K562 (cell line): Measurements from ENCODE around the gene APBB2. TPM values are rescaled to one million over a fixed set of nuclear protein-coding genes. Genes with fewer than 3 reads are reported as not detected.

Experiments
- ATAC-seq: fragments of 200-7000 bp; cut with Tn5 transposase; 3 replicates; pipeline ENCODE4 v1.9.1; 2020; ENCODE audit warnings: moderate library complexity
- BruUV-seq: library from RNA; stranded (reverse); fragments of 400-500 nt; replicated peaks from 2 replicates; lab custom pipeline; 2021; lab: Mats Ljungman, UMichigan
- CTCF ChIA-PET: fragments of 300-600 bp; formaldehyde crosslinking; extraction: SDS; loops from one replicate; lab custom pipeline; 2021; ENCODE audit warnings: low intra/inter-chr PET ratio; lab: Yijun Ruan, JAX
- POLR2A ChIA-PET: fragments of 300-600, 350-650 bp; sonication (Branson Sonifier 250); formaldehyde crosslinking; extraction: SDS; loops from one replicate; lab custom pipeline; 2021; ENCODE audit warnings: antibody characterized with exemption, inconsistent platforms; lab: Yijun Ruan, JAX
- DNase-seq, 4 experiments: peaks; one replicate each; pipeline versions ENCODE4 v3.0.0 to v3.0.0-alpha.2; 2011 to 2018; ENCODE audit warnings: low spot score in 3 of 4, mixed read lengths in 3 of 4; ENCODE audit errors: extremely low read depth in 1 of 4
- FAIRE-seq: peaks from 2 replicates; lab custom pipeline; 2011; peaks lifted over from hg19 to GRCh38; lab: Jason Lieb, UNC
- H2AFZ ChIP-seq: 2 replicates; pipeline ENCODE4 v1.6.0; 2011; ENCODE audit warnings: low read depth, low read length, control low read depth, inconsistent platforms
- H3K27ac ChIP-seq: fragments of 200-600 bp; 3 replicates; pipeline ENCODE4 v1.8.0; 2011; ENCODE audit warnings: low read depth, mild to moderate bottlenecking, control low read depth, inconsistent platforms, low read length, moderate library complexity, mixed read lengths; ENCODE audit errors: extremely low read depth
- H3K27me3 ChIP-seq, 2 experiments: fragments of 300-600 bp in 1 of 2; 2 replicates in 1 of 2; 3 replicates in 1 of 2; pipeline versions ENCODE4 v1.6.0 to v1.8.0; 2011; ENCODE audit warnings: inconsistent platforms in 2 of 2, low read length in 2 of 2, mild to moderate bottlenecking in 1 of 2, mixed read lengths in 1 of 2, moderate library complexity in 1 of 2; ENCODE audit not compliant: control insufficient read depth in 2 of 2, insufficient read depth in 2 of 2
- H3K36me3 ChIP-seq: fragments of 300-600 bp; 3 replicates; pipeline ENCODE4 v1.8.0; 2011; ENCODE audit warnings: mild to moderate bottlenecking, low read length, inconsistent platforms; ENCODE audit not compliant: control insufficient read depth, insufficient read depth
- H3K4me1 ChIP-seq, 2 experiments: fragments of 200-600 bp in 1 of 2; replicated peaks in 1 of 2; 2 replicates in 1 of 2; 3 replicates in 1 of 2; pipeline versions ENCODE4 v1.5.1 to v1.8.0; 2011; ENCODE audit warnings: inconsistent platforms in 2 of 2, low read length in 2 of 2, mild to moderate bottlenecking in 1 of 2, mixed read lengths in 1 of 2, moderate library complexity in 1 of 2; ENCODE audit not compliant: control insufficient read depth in 2 of 2, insufficient read depth in 2 of 2
- H3K4me2 ChIP-seq: 2 replicates; pipeline ENCODE4 v1.6.1; 2011; ENCODE audit warnings: low read length, control low read depth, inconsistent platforms, mixed read lengths; ENCODE audit not compliant: insufficient read depth
- H3K4me3 ChIP-seq: fragments of 200-600 bp; sonication (generic), shearing (Covaris generic); 2 replicates; pipeline ENCODE4 v1.5.1; 2016; ENCODE audit warnings: control low read depth, inconsistent platforms
- H3K79me2 ChIP-seq: fragments of 200-600 bp; 3 replicates; pipeline ENCODE4 v1.8.0; 2011; ENCODE audit warnings: low read length, inconsistent platforms; ENCODE audit not compliant: control insufficient read depth, insufficient read depth
- H3K9ac ChIP-seq, 2 experiments: 2 replicates each; pipeline versions ENCODE4 v1.6.0 to v1.6.1; 2011; ENCODE audit warnings: low read depth in 2 of 2, low read length in 2 of 2, control low read depth in 1 of 2, inconsistent platforms in 1 of 2, mild to moderate bottlenecking in 1 of 2, mixed read lengths in 1 of 2; ENCODE audit not compliant: insufficient read depth in 1 of 2
- H3K9me1 ChIP-seq: one replicate; pipeline ENCODE4 v1.6.0; 2011; ENCODE audit warnings: inconsistent platforms, mild to moderate bottlenecking, low read length, moderate library complexity; ENCODE audit not compliant: control insufficient read depth, insufficient read depth
- H3K9me3 ChIP-seq: replicated peaks from 2 replicates; pipeline ENCODE4 v1.5.1; 2011; ENCODE audit warnings: low read depth, low read length, inconsistent platforms; ENCODE audit not compliant: control insufficient read depth, insufficient read depth
- H4K20me1 ChIP-seq: replicated peaks from 2 replicates; pipeline ENCODE4 v1.6.1; 2011; ENCODE audit warnings: low read length, inconsistent platforms, mixed read lengths; ENCODE audit not compliant: control insufficient read depth, insufficient read depth
- ATF1 ChIP-seq, 2 experiments: fragments of 450-650 bp in 1 of 2; IDR thresholded peaks; 2 replicates each; pipeline ENCODE4 v1.6.1; 2016; ENCODE audit warnings: missing compliant biosample characterization in 1 of 2, missing genetic modification characterization in 1 of 2
- ATF7 ChIP-seq: fragments of 450-650 bp; IDR thresholded peaks from 2 replicates; pipeline ENCODE4 v1.7.1; 2014; ENCODE audit warnings: mild to moderate bottlenecking, moderate library complexity
- ETV6 ChIP-seq, 3 experiments: fragments of 150-350 bp in 1 of 3; sonication (generic) in 1 of 3; formaldehyde crosslinking in 1 of 3; IDR thresholded peaks; 2 replicates each; pipeline versions ENCODE4 v1.6.1 to v1.8.0; 2014 to 2022; ENCODE audit warnings: borderline replicate concordance in 2 of 3, low read depth in 2 of 3, antibody characterized with exemption in 1 of 3, low read length in 1 of 3, mild to moderate bottlenecking in 1 of 3, missing genetic modification reagents in 1 of 3
- ZNF316 ChIP-seq: fragments of 450-650 bp; IDR thresholded peaks from 2 replicates; pipeline ENCODE4 v1.6.1; 2016
- ZNF830 ChIP-seq: fragments of 250-450 bp; sonication (Bioruptor Pico); IDR thresholded peaks from 2 replicates; pipeline ENCODE4 v1.5.0; 2021; ENCODE audit warnings: mild to moderate bottlenecking
- WGBS: fragments of 100-300 bp; shearing (Covaris generic); methylation state at CpG from one replicate; pipeline ENCODE4 v1.1.6; 2016; ENCODE audit warnings: low coverage, mixed read lengths; ENCODE audit not compliant: insufficient coverage; ENCODE audit errors: missing lambda C conversion rate; 5-methylcytosine and 5-hydroxymethylcytosine counted together
- in situ Hi-C: fragments of 300-500 bp; cut with MboI; formaldehyde crosslinking; loops from 4 replicates; pipeline ENCODE4 v1.15.0; 2018; ENCODE audit warnings: inconsistent platforms, mixed read lengths
- intact Hi-C: fragments of 100-400 bp; cut with micrococcal nuclease; formaldehyde crosslinking; loops from 2 replicates; pipeline ENCODE4 v1.14.2; 2022
- polyA plus RNA-seq, 8 experiments: library from polyadenylated mRNA; depleted of rRNA in 4 of 8; stranded (reverse) in 5 of 8; unstranded in 3 of 8; fragments of >200 nt; fragmentation: Nextera tagmentation in 2 of 8; fragmentation: Illumina TruSeq in 1 of 8; extraction: Ambion mirVana in 2 of 8; extraction: Trizol in 1 of 8; gene quantifications; 2 replicates each; pipeline versions ENCODE4 v1.2.1 to v1.2.3, GENCODE V29; 2011 to 2014; ENCODE audit warnings: inconsistent platforms in 1 of 8, missing spikeins in 1 of 8
- total RNA-seq, 7 experiments: library from RNA; depleted of rRNA in 6 of 7; stranded (reverse); fragments of >200 nt in 6 of 7; fragmentation: Illumina TruSeq in 2 of 7; extraction: Trizol in 2 of 7; gene quantifications; 2 replicates each; pipeline versions ENCODE4 v1.2.1 to v1.2.3, GENCODE V29; 2011 to 2021; ENCODE audit warnings: low replicate concordance in 1 of 7
- TF ChIP-seq, protein P1 (sequence below): fragments of 450-650 bp; formaldehyde crosslinking; IDR thresholded peaks from 2 replicates; pipeline ENCODE4 v1.4.0; 2020; ENCODE audit warnings: mild to moderate bottlenecking
- TF ChIP-seq, protein P2 (sequence below), 2 experiments: fragments of 150-350 bp in 1 of 2; IDR thresholded peaks; 2 replicates each; pipeline ENCODE4 v1.6.1; 2012 to 2016; ENCODE audit warnings: low read depth in 2 of 2, low read length in 2 of 2, mild to moderate bottlenecking in 1 of 2, moderate library complexity in 1 of 2

The APBB2 gene
- total and polyA plus RNA-seq, 9 of the 15 experiments (the other 6 are each of a cell fraction or from before 2014, with no cell fraction given): 0.08 to 2.1 (median 1.4) TPM

- peaks cover 0 to 12% of the 10 kb centered on the region in 2 experiments; a peak in 2 of 5 replicates for H3K4me1 ChIP-seq
- H3K79me2 ChIP-seq: no peaks in the 10 kb centered on the region
- TF ChIP-seq ATF7: peak; percentile 36; the same call in 1 of the 2 replicates
- TF ChIP-seq ETV6 (IDR thresholded peaks at IDR 0.05; ENCODE audit: borderline replicate concordance in 1 of 2, low read depth in 2 of 2, low read length in 1 of 2): no peak
- TF ChIP-seq ETV6 (CRISPR knock-in tag; IDR thresholded peaks at IDR 0.05; ENCODE audit: borderline replicate concordance): no peak
- TF ChIP-seq ATF1 (CRISPR knock-in tag; IDR thresholded peaks at IDR 0.05): no peak
- TF ChIP-seq ATF1 (tag; IDR thresholded peaks at IDR 0.05): peak; percentile 68
- WGBS: 10% methylated on average over 2 of the region's 2 CpGs
- CTCF ChIA-PET: no interaction called here
- H2AFZ ChIP-seq: no peak overlapping the region
- H3K9me3 ChIP-seq: no peaks in the 10 kb centered on the region
- in situ Hi-C loops: loop anchor here (10.0 kb wide), 1 partner anchor 243 kb away; no protein-coding TSS in a partner anchor
- no peak for FAIRE-seq
- no peaks in the 10 kb centered on the region for H3K9me1 ChIP-seq
- H4K20me1 ChIP-seq: no peaks in the 10 kb centered on the region
- peaks cover 8 to 12% of the 10 kb centered on the region in 2 experiments; a peak in 4 of 5 replicates for H3K27me3 ChIP-seq
- H3K9ac ChIP-seq: no peak overlapping the region
- intact Hi-C loops: no loop called here
- POLR2A ChIA-PET: no interaction called here
- ATAC-seq: no peak
- H3K27ac ChIP-seq: no peak overlapping the region
- no TSS peak for BruUV-seq
- DNase-seq: no peak
- no peak overlapping the region for H3K4me3 ChIP-seq
- no peaks in the 10 kb centered on the region for H3K36me3 ChIP-seq
- H3K4me2 ChIP-seq: no peak overlapping the region
Measured at GRCh38 chr4:41217374-41217773, 3.0 kb upstream of the APBB2 start.

- FAIRE-seq: no peak
- POLR2A ChIA-PET: no interaction called here
- BruUV-seq: no TSS peak
Measured at GRCh38 chr4:41217020-41217333, 2.6 kb upstream of the APBB2 start.

More at GRCh38 chr4:41217020-41217333, 2.6 kb upstream of the APBB2 start:
- in situ Hi-C loops (loop anchor here (10.0 kb wide), 1 partner anchor 242 kb away; no protein-coding TSS in a partner anchor), intact Hi-C loops (no loop called here)
- Histone ChIP-seq H3K27me3 (peaks cover 10 to 12% of the 10 kb centered on the region in 2 experiments; a peak in 4 of 5 replicates), H3K4me2 (0 out of 2 replicates have a peak overlapping the region, but pooled peaks have one; percentile 39), H3K9ac (no peak overlapping the region), H3K79me2 (no peaks in the 10 kb centered on the region), H3K9me1 (no peaks in the 10 kb centered on the region), H3K27ac (no peak overlapping the region), H3K36me3 (no peaks in the 10 kb centered on the region), H4K20me1 (no peaks in the 10 kb centered on the region), H3K9me3 (no peaks in the 10 kb centered on the region), H3K4me3 (no peak overlapping the region), H3K4me1 (peaks cover 0 to 12% of the 10 kb centered on the region in 2 experiments; a peak in 2 of 5 replicates), H2AFZ (peak overlapping the region; percentile 77)
- peak; percentile 42 for TF ChIP-seq ZNF316
- TF ChIP-seq, protein P1, sequence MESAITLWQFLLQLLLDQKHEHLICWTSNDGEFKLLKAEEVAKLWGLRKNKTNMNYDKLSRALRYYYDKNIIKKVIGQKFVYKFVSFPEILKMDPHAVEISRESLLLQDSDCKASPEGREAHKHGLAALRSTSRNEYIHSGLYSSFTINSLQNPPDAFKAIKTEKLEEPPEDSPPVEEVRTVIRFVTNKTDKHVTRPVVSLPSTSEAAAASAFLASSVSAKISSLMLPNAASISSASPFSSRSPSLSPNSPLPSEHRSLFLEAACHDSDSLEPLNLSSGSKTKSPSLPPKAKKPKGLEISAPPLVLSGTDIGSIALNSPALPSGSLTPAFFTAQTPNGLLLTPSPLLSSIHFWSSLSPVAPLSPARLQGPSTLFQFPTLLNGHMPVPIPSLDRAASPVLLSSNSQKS (CRISPR knock-in tag): no peak
- no peak for TF ChIP-seq ZNF830
- TF ChIP-seq, protein P2, sequence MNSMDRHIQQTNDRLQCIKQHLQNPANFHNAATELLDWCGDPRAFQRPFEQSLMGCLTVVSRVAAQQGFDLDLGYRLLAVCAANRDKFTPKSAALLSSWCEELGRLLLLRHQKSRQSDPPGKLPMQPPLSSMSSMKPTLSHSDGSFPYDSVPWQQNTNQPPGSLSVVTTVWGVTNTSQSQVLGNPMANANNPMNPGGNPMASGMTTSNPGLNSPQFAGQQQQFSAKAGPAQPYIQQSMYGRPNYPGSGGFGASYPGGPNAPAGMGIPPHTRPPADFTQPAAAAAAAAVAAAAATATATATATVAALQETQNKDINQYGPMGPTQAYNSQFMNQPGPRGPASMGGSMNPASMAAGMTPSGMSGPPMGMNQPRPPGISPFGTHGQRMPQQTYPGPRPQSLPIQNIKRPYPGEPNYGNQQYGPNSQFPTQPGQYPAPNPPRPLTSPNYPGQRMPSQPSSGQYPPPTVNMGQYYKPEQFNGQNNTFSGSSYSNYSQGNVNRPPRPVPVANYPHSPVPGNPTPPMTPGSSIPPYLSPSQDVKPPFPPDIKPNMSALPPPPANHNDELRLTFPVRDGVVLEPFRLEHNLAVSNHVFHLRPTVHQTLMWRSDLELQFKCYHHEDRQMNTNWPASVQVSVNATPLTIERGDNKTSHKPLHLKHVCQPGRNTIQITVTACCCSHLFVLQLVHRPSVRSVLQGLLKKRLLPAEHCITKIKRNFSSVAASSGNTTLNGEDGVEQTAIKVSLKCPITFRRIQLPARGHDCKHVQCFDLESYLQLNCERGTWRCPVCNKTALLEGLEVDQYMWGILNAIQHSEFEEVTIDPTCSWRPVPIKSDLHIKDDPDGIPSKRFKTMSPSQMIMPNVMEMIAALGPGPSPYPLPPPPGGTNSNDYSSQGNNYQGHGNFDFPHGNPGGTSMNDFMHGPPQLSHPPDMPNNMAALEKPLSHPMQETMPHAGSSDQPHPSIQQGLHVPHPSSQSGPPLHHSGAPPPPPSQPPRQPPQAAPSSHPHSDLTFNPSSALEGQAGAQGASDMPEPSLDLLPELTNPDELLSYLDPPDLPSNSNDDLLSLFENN (IDR thresholded peaks at IDR 0.05; ENCODE audit: low read depth in 2 of 2, low read length in 2 of 2): no peak
- no peak for DNase-seq
- 11% methylated on average over 2 of the region's 2 CpGs for WGBS
- CTCF ChIA-PET: interaction anchor here (0.9 kb wide), 1 partner anchor 289 kb away, joined by 3 read pairs; no protein-coding TSS in a partner anchor
- ATAC-seq: no peak
